Gastrocnemius medialis (tissue), 4 donors: Measurements from ENCODE around the gene TNNT2.

Source experiments
- POLR2A ChIP-seq, 2 donors: fragments of 450-650 bp; IDR thresholded peaks; one replicate each; pipeline ENCODE4 v1.6.1; 2017; ENCODE audit warnings: antibody characterized with exemption in 2 of 2, mild to moderate bottlenecking in 2 of 2, moderate library complexity in 2 of 2
- TF ChIP-seq, protein P1 (sequence below), 5 experiments: fragments of 450-650 bp in 3 of 5; fragments of 200-600 bp in 2 of 5; sonication (generic) in 2 of 5; IDR thresholded peaks in 4 of 5; conservative IDR thresholded peaks in 1 of 5; 1 replicate in 4 of 5; 2 replicates in 1 of 5; pipeline ENCODE4 v1.5.1; 2016 to 2019; ENCODE audit warnings: antibody characterized with exemption in 5 of 5, mild to moderate bottlenecking in 3 of 5, moderate library complexity in 3 of 5

- TF ChIP-seq, protein P1, sequence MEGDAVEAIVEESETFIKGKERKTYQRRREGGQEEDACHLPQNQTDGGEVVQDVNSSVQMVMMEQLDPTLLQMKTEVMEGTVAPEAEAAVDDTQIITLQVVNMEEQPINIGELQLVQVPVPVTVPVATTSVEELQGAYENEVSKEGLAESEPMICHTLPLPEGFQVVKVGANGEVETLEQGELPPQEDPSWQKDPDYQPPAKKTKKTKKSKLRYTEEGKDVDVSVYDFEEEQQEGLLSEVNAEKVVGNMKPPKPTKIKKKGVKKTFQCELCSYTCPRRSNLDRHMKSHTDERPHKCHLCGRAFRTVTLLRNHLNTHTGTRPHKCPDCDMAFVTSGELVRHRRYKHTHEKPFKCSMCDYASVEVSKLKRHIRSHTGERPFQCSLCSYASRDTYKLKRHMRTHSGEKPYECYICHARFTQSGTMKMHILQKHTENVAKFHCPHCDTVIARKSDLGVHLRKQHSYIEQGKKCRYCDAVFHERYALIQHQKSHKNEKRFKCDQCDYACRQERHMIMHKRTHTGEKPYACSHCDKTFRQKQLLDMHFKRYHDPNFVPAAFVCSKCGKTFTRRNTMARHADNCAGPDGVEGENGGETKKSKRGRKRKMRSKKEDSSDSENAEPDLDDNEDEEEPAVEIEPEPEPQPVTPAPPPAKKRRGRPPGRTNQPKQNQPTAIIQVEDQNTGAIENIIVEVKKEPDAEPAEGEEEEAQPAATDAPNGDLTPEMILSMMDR (IDR thresholded peaks at IDR 0.05 in 4 of 5, conservative IDR thresholded peaks at IDR 0.05 in 1 of 5), result no peak
- no peak for TF ChIP-seq POLR2A (IDR thresholded peaks at IDR 0.05)
Observed at GRCh38 chr1:201332021-201332420, 45.5 kb downstream of the TNNT2 start.
